ENCODE data around the gene CCDC154.

Gene CCDC154

GRCh38 chr16:1430759-1431496 is 13.4 kb downstream of the CCDC154 start, which contains the start of gene PERCC1:
Gene PERCC1, plus strand, starts transcription at chr16:1431078. Its CDS starts 1,516 bp downstream, at chr16:1432594.
- no peak for TF ChIP-seq CTCF (IDR thresholded peaks at IDR 0.05; ENCODE audit: low read depth, low read length, missing control alignments)
- no peak for DNase-seq (ENCODE audit: low read depth)
- H3K4me3 ChIP-seq (ENCODE audit: low read depth, low read length) = no peak within 1 kb of the TSS

GRCh38 chr16:1430214-1430758 is 14.1 kb downstream of the CCDC154 start:
- no peak for TF ChIP-seq CTCF (IDR thresholded peaks at IDR 0.05; ENCODE audit: low read depth, low read length, missing control alignments)
- DNase-seq (ENCODE audit: low read depth) = no peak
- no peak overlapping the region for H3K4me3 ChIP-seq (ENCODE audit: low read depth, low read length)

GRCh38 chr16:1429631-1430030 is 14.7 kb downstream of the CCDC154 start:
- TF ChIP-seq CTCF (IDR thresholded peaks at IDR 0.05; ENCODE audit: low read depth, low read length, missing control alignments) = no peak
- DNase-seq (ENCODE audit: low read depth) = no peak
- no peak overlapping the region for H3K4me3 ChIP-seq (ENCODE audit: low read depth, low read length)

GRCh38 chr16:1429012-1429411 is 15.3 kb downstream of the CCDC154 start:
- no peak overlapping the region for H3K4me3 ChIP-seq (ENCODE audit: low read depth, low read length)
- TF ChIP-seq CTCF (IDR thresholded peaks at IDR 0.05; ENCODE audit: low read depth, low read length, missing control alignments) = no peak
- DNase-seq (ENCODE audit: low read depth) = no peak

GRCh38 chr16:1428511-1428910 is 15.8 kb downstream of the CCDC154 start:
- no peak overlapping the region for H3K4me3 ChIP-seq (ENCODE audit: low read depth, low read length)
- DNase-seq (ENCODE audit: low read depth) = no peak
- TF ChIP-seq CTCF (IDR thresholded peaks at IDR 0.05; ENCODE audit: low read depth, low read length, missing control alignments) = peak; percentile 31

- no peak for TF ChIP-seq CTCF (IDR thresholded peaks at IDR 0.05; ENCODE audit: low read depth, low read length, missing control alignments)
- DNase-seq (ENCODE audit: low read depth) = no peak
- no peak overlapping the region for H3K4me3 ChIP-seq (ENCODE audit: low read depth, low read length)
Observed at GRCh38 chr16:1427473-1428461, 16.6 kb downstream of the CCDC154 start.
